HCT116 (cell line): ENCODE results near the gene NEURL1. TPM values are rescaled to one million over a fixed set of nuclear protein-coding genes. Genes with fewer than 3 reads are reported as not detected.

Experiments
- ATAC-seq: fragments of 200-7000 bp; cut with Tn5 transposase; 2 replicates; pipeline ENCODE4 v1.9.1; 2020; ENCODE audit warnings: mild to moderate bottlenecking, moderate library complexity
- BruUV-seq: library from RNA; stranded (reverse); fragments of 400-500 nt; replicated peaks from 2 replicates; lab custom pipeline; 2021; lab: Mats Ljungman, UMichigan
- CTCF ChIA-PET: fragments of 300-600 bp; sonication (Branson Sonifier 250); formaldehyde crosslinking; loops from one replicate; lab custom pipeline; 2021; ENCODE audit warnings: antibody characterized with exemption; lab: Charles Lee
- POLR2A ChIA-PET: fragments of 300-600, 350-600 bp; sonication (Branson Sonifier 250); formaldehyde crosslinking; loops from one replicate; lab custom pipeline; 2021; ENCODE audit warnings: antibody characterized with exemption; lab: Charles Lee
- RAD21 ChIA-PET, 2 experiments: fragments of 300-600 bp; sonication (Branson Sonifier 250); formaldehyde crosslinking; loops; one replicate each; lab custom pipeline; 2023; ENCODE audit warnings: low total read pairs in 2 of 2; ENCODE audit not compliant: uncharacterized antibody in 2 of 2, unreplicated experiment in 2 of 2, low non-redundant PET in 1 of 2; lab: Charles Lee
- DNase-seq: peaks from one replicate; pipeline ENCODE4 v3.0.0-alpha.2; 2010; ENCODE audit warnings: low read depth, low spot score
- H2AFZ ChIP-seq: fragments of 200-600 bp; shearing (Covaris generic), sonication (generic); 2 replicates; pipeline ENCODE4 v1.6.1; 2017; ENCODE audit warnings: low read depth, mixed run types, mixed read lengths, antibody characterized with exemption, low read length; ENCODE audit not compliant: poor library complexity, severe bottlenecking
- H3K27ac ChIP-seq: 2 replicates; pipeline ENCODE4 v1.5.1; 2012; ENCODE audit warnings: low read depth, low read length
- H3K27me3 ChIP-seq: fragments of 200-600 bp; sonication (generic); 2 replicates; pipeline ENCODE4 v1.6.1; 2016; ENCODE audit warnings: mixed run types, low read length, mixed read lengths; ENCODE audit not compliant: insufficient read depth
- H3K36me3 ChIP-seq, 2 experiments: fragments of 200-500 bp in 1 of 2; fragments of 200-600 bp in 1 of 2; sonication (Bioruptor generic) in 1 of 2; sonication (generic) in 1 of 2; 2 replicates each; pipeline versions ENCODE4 v1.5.1 to v1.6.1; 2014 to 2016; ENCODE audit warnings: low read length in 2 of 2, inconsistent platforms in 1 of 2, mixed read lengths in 1 of 2, mixed run types in 1 of 2; ENCODE audit not compliant: insufficient read depth in 2 of 2, control insufficient read depth in 1 of 2
- H3K4me1 ChIP-seq, 2 experiments: fragments of 200-600 bp in 1 of 2; sonication (generic) in 1 of 2; 2 replicates each; pipeline versions ENCODE4 v1.5.1 to v1.6.1; 2012 to 2017; ENCODE audit warnings: low read length in 2 of 2, inconsistent platforms in 1 of 2, mild to moderate bottlenecking in 1 of 2, mixed read lengths in 1 of 2, mixed run types in 1 of 2, moderate library complexity in 1 of 2; ENCODE audit not compliant: insufficient read depth in 2 of 2, control insufficient read depth in 1 of 2
- H3K4me2 ChIP-seq: fragments of 200-600 bp; sonication (generic); 2 replicates; pipeline ENCODE4 v1.6.1; 2017; ENCODE audit warnings: mixed run types, low read length, mixed read lengths
- H3K4me3 ChIP-seq, 2 experiments: fragments of 200-600 bp in 1 of 2; sonication (generic) in 1 of 2; replicated peaks in 1 of 2; 2 replicates each; pipeline ENCODE4 v1.5.1; 2011 to 2016; ENCODE audit warnings: low read length in 2 of 2, control low read depth in 1 of 2, low read depth in 1 of 2, mild to moderate bottlenecking in 1 of 2, mixed read lengths in 1 of 2, mixed run types in 1 of 2
- H3K79me2 ChIP-seq: fragments of 200-600 bp; sonication (generic); 2 replicates; pipeline ENCODE4 v1.6.1; 2017; ENCODE audit warnings: mild to moderate bottlenecking, mixed run types, low read length, moderate library complexity, mixed read lengths; ENCODE audit not compliant: insufficient read depth
- H3K9ac ChIP-seq: fragments of 200-600 bp; sonication (generic); 2 replicates; pipeline ENCODE4 v1.6.1; 2016; ENCODE audit warnings: low read length, mixed read lengths
- H3K9me2 ChIP-seq: fragments of 200-600 bp; sonication (generic), shearing (Covaris generic); 2 replicates; pipeline ENCODE4 v1.6.1; 2017; ENCODE audit warnings: mixed run types, mild to moderate bottlenecking, moderate library complexity; ENCODE audit not compliant: insufficient read depth
- H3K9me3 ChIP-seq, 2 experiments: fragments of 200-500 bp in 1 of 2; fragments of 200-600 bp in 1 of 2; sonication (Bioruptor generic) in 1 of 2; sonication (generic) in 1 of 2; 2 replicates each; pipeline ENCODE4 v1.6.1; 2014 to 2017; ENCODE audit warnings: low read length in 2 of 2, mixed read lengths in 2 of 2, inconsistent platforms in 1 of 2, low read depth in 1 of 2, mild to moderate bottlenecking in 1 of 2, mixed run types in 1 of 2, moderate library complexity in 1 of 2; ENCODE audit not compliant: control insufficient read depth in 1 of 2, insufficient read depth in 1 of 2
- H4K20me1 ChIP-seq: fragments of 200-600 bp; sonication (generic), shearing (Covaris generic); 2 replicates; pipeline ENCODE4 v1.6.1; 2017; ENCODE audit warnings: mixed run types, mild to moderate bottlenecking, moderate library complexity; ENCODE audit not compliant: insufficient read depth
- CEBPB ChIP-seq: IDR thresholded peaks from 2 replicates; pipeline ENCODE4 v1.6.1; 2012; ENCODE audit warnings: low read depth
- ELF1 ChIP-seq: IDR thresholded peaks from 2 replicates; pipeline ENCODE4 v1.6.1; 2012; ENCODE audit warnings: low read depth, borderline replicate concordance
- EZH2 ChIP-seq: fragments of 200-600 bp; sonication (generic); IDR thresholded peaks from 2 replicates; pipeline ENCODE4 v1.6.1; 2017; ENCODE audit warnings: antibody characterized with exemption, mixed run types
- FOSL1 ChIP-seq: IDR thresholded peaks from 2 replicates; pipeline ENCODE4 v1.6.1; 2012; ENCODE audit warnings: low read depth
- MAX ChIP-seq: IDR thresholded peaks from 2 replicates; pipeline ENCODE4 v1.6.1; 2012
- POLR2AphosphoS5 ChIP-seq: IDR thresholded peaks from 2 replicates; pipeline ENCODE4 v1.6.1; 2011; ENCODE audit warnings: mild to moderate bottlenecking, low read depth, low read length, moderate library complexity
- REST ChIP-seq: IDR thresholded peaks from 2 replicates; pipeline ENCODE4 v1.6.1; 2012; ENCODE audit warnings: low read depth
- SIN3A ChIP-seq: IDR thresholded peaks from 2 replicates; pipeline ENCODE4 v1.6.1; 2012; ENCODE audit warnings: low read depth
- YY1 ChIP-seq: IDR thresholded peaks from 2 replicates; pipeline ENCODE4 v1.6.1; 2011; ENCODE audit warnings: low read length, low read depth, moderate library complexity, mild to moderate bottlenecking; ENCODE audit not compliant: insufficient replicate concordance; ENCODE audit errors: extremely low read depth
- ZBTB33 ChIP-seq: IDR thresholded peaks from 2 replicates; pipeline ENCODE4 v1.6.1; 2011; ENCODE audit warnings: mild to moderate bottlenecking, low read length, moderate library complexity; ENCODE audit not compliant: insufficient replicate concordance; ENCODE audit errors: extremely low read depth
- intact Hi-C: fragments of 100-400 bp; cut with micrococcal nuclease; formaldehyde crosslinking; loops from 2 replicates; pipeline ENCODE4 v1.10.0; 2022
- total RNA-seq: library from RNA; stranded (reverse); gene quantifications from one replicate; pipeline ENCODE4 v1.2.1, GENCODE V29; 2021; ENCODE audit not compliant: unreplicated experiment
- TF ChIP-seq, protein P1 (sequence below): IDR thresholded peaks from 2 replicates; pipeline ENCODE4 v1.6.1; 2012
- TF ChIP-seq, protein P2 (sequence below), 3 experiments: fragments of 200-600 bp in 1 of 3; sonication (generic) in 1 of 3; IDR thresholded peaks in 2 of 3; conservative IDR thresholded peaks in 1 of 3; 2 replicates each; pipeline ENCODE4 v1.5.1; 2012 to 2017; ENCODE audit warnings: low read depth in 2 of 3, low read length in 2 of 3, antibody characterized with exemption in 1 of 3, borderline replicate concordance in 1 of 3, control low read depth in 1 of 3, mild to moderate bottlenecking in 1 of 3, mixed read lengths in 1 of 3, mixed run types in 1 of 3, moderate library complexity in 1 of 3; ENCODE audit not compliant: insufficient read depth in 1 of 3

NEURL1 gene
- total RNA-seq, 1 experiment from 2014 or later: 1.4 TPM

DNA sequence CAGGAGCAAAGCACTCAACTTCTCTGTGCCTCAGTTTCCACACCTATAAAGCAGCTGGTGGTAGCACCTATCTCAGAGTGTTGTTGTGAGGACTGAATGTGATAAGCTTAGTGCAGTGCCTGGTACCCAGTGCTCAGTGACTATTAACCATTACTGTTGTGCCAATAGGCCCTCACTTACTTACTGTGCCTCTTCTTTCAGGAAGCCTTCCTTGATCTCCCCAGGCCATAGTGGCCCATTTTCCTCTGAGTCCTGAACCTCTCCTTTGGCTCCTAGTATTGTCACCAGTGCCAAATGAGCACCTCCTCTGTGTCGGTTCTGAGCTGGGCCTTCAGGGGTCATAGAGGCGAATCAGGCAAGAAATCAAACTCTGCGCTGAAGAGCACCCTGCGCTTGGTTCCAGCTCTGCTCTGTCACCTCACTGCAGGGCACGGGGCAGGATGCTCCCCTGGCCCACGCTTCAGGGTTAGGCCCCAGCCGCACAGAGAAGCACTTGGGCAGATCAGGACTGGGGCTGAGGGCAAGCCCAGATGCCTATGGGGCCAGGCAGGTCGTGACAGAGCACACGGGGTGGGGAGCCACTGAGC lies 37.3 kb upstream of the NEURL1 start:
- no peak overlapping the region for H3K27ac ChIP-seq
- H4K20me1 ChIP-seq: no peaks in the 10 kb centered on the region
- H3K27me3 ChIP-seq: no peaks in the 10 kb centered on the region
- intact Hi-C loops: no loop called here
- no peaks in the 10 kb centered on the region for H3K9me3 ChIP-seq
- ChIA-PET POLR2A (no interaction called here), RAD21 (no interaction called here), CTCF (no interaction called here)
- no peaks in the 10 kb centered on the region; the same call in 1 of the 2 replicates for H3K79me2 ChIP-seq
- peaks cover 3 to 27% of the 10 kb centered on the region in 2 experiments; a peak in 3 of 4 replicates for H3K4me1 ChIP-seq
- ATAC-seq: no peak
- H3K36me3 ChIP-seq: no peaks in the 10 kb centered on the region
- no TSS peak for BruUV-seq
- no peak overlapping the region for H3K9ac ChIP-seq
- DNase-seq: no peak
- no peaks in the 10 kb centered on the region for H3K9me2 ChIP-seq
- H2AFZ ChIP-seq: no peak overlapping the region
- H3K4me2 ChIP-seq: no peak overlapping the region
- H3K4me3 ChIP-seq: no peak overlapping the region
- no peak for TF ChIP-seq POLR2AphosphoS5
- no peak for TF ChIP-seq ELF1
- no peak for TF ChIP-seq SIN3A
- TF ChIP-seq EZH2: no peak
- no peak for TF ChIP-seq FOSL1
- TF ChIP-seq YY1: no peak
- TF ChIP-seq REST: no peak
- TF ChIP-seq ZBTB33: no peak
- TF ChIP-seq, protein P1, sequence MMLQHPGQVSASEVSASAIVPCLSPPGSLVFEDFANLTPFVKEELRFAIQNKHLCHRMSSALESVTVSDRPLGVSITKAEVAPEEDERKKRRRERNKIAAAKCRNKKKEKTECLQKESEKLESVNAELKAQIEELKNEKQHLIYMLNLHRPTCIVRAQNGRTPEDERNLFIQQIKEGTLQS: no peak
- TF ChIP-seq, protein P2, sequence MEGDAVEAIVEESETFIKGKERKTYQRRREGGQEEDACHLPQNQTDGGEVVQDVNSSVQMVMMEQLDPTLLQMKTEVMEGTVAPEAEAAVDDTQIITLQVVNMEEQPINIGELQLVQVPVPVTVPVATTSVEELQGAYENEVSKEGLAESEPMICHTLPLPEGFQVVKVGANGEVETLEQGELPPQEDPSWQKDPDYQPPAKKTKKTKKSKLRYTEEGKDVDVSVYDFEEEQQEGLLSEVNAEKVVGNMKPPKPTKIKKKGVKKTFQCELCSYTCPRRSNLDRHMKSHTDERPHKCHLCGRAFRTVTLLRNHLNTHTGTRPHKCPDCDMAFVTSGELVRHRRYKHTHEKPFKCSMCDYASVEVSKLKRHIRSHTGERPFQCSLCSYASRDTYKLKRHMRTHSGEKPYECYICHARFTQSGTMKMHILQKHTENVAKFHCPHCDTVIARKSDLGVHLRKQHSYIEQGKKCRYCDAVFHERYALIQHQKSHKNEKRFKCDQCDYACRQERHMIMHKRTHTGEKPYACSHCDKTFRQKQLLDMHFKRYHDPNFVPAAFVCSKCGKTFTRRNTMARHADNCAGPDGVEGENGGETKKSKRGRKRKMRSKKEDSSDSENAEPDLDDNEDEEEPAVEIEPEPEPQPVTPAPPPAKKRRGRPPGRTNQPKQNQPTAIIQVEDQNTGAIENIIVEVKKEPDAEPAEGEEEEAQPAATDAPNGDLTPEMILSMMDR (IDR thresholded peaks at IDR 0.05 in 2 of 3, conservative IDR thresholded peaks at IDR 0.05 in 1 of 3; ENCODE audit: borderline replicate concordance in 1 of 3, insufficient read depth in 1 of 3, low read depth in 2 of 3, low read length in 2 of 3): no peak
- no peak for TF ChIP-seq CEBPB
- TF ChIP-seq MAX: no peak
